AG04450 (cell line): ENCODE results near the gene ASPHD1. TPM values are rescaled to one million over a fixed set of nuclear protein-coding genes. Genes with fewer than 3 reads are reported as not detected.
A peak's percentile ranks its signal among the peaks of the same experiment; 100 is the strongest.

ENCODE experiments used
- CTCF ChIA-PET: fragments of 300-600, 350-600 bp; formaldehyde crosslinking; extraction: SDS; loops from one replicate; lab custom pipeline; 2022; ENCODE audit warnings: antibody characterized with exemption, inconsistent platforms; lab: Charles Lee
- POLR2A ChIA-PET: fragments of 350-600 bp; formaldehyde crosslinking; extraction: SDS; loops from one replicate; lab custom pipeline; 2021; ENCODE audit warnings: antibody characterized with exemption, inconsistent platforms; lab: Yijun Ruan, JAX
- DNase-seq: peaks from one replicate; pipeline ENCODE4 v3.0.0-alpha.2; 2011; ENCODE audit warnings: low read depth, low spot score
- H3K27ac ChIP-seq: one replicate; pipeline ENCODE4 v1.5.1; 2012; ENCODE audit warnings: low read depth, low read length, control low read depth
- H3K27me3 ChIP-seq: one replicate; pipeline ENCODE4 v1.6.0; 2012; ENCODE audit warnings: low read length; ENCODE audit not compliant: control insufficient read depth, insufficient read depth
- H3K4me3 ChIP-seq: 2 replicates; pipeline ENCODE4 v1.5.1; 2011; ENCODE audit warnings: mild to moderate bottlenecking, low read depth, low read length, control low read depth
- H3K9me3 ChIP-seq: 2 replicates; pipeline ENCODE4 v1.5.1; 2012; ENCODE audit warnings: low read length; ENCODE audit not compliant: control insufficient read depth, insufficient read depth
- polyA plus RNA-seq: library from polyadenylated mRNA; depleted of rRNA; stranded (reverse); fragments of >200 nt; gene quantifications from 2 replicates; pipeline ENCODE4 v1.2.3, GENCODE V29; 2011
- TF ChIP-seq, protein P1 (sequence below): IDR thresholded peaks from 2 replicates; pipeline ENCODE4 v1.5.1; 2011; ENCODE audit warnings: low read depth, low read length, control low read depth, inconsistent platforms

Gene ASPHD1
- polyA plus RNA-seq, 1 experiment: 3.5 TPM

DNA sequence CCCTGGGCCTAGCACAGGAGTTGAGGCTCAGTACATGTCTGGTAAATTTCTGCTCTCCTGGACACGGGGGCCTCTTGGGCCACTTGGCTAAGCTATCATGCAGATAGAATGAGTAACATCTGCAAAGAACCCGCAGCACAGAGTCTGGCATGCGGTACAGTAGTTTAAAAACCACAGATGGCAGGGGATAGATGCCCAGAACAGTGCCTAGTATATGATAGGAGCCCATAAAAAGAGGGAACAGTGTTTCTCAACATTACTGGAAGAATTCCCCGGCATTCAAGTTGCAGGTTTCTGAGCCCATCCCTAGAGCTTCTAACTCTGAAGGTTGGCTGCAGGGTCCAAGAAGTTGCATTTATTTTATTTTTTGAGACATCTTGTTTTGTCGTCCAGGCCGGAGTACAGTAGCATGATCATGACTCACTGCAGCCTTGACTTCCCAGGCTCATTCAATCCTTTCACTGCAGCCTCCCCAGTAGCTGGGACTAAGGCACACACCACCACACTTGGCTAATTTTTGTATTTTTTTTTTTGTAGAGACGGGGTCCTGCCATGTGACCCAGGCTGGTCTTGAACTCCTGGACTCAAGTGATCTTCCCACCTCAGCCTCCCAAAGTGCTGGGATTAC, 43.0 kb upstream of the ASPHD1 start:
- H3K27me3 ChIP-seq: no peaks in the 10 kb centered on the region
- no peaks in the 10 kb centered on the region; the same call in 1 of the 2 replicates for H3K9me3 ChIP-seq
- no peak overlapping the region for H3K4me3 ChIP-seq
- CTCF ChIA-PET: interaction anchor here (0.6 to 3.3 kb wide), 2 partner anchors 9 to 258 kb away, joined by 5 to 30 read pairs; no protein-coding TSS in a partner anchor
- POLR2A ChIA-PET: interaction anchor here (0.8 to 1.0 kb wide), 3 partner anchors 10 to 32 kb away, joined by 3 to 6 read pairs (median 5); no protein-coding TSS in a partner anchor
- DNase-seq: no peak
- TF ChIP-seq, protein P1, sequence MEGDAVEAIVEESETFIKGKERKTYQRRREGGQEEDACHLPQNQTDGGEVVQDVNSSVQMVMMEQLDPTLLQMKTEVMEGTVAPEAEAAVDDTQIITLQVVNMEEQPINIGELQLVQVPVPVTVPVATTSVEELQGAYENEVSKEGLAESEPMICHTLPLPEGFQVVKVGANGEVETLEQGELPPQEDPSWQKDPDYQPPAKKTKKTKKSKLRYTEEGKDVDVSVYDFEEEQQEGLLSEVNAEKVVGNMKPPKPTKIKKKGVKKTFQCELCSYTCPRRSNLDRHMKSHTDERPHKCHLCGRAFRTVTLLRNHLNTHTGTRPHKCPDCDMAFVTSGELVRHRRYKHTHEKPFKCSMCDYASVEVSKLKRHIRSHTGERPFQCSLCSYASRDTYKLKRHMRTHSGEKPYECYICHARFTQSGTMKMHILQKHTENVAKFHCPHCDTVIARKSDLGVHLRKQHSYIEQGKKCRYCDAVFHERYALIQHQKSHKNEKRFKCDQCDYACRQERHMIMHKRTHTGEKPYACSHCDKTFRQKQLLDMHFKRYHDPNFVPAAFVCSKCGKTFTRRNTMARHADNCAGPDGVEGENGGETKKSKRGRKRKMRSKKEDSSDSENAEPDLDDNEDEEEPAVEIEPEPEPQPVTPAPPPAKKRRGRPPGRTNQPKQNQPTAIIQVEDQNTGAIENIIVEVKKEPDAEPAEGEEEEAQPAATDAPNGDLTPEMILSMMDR: no peak
- H3K27ac ChIP-seq: peak overlapping the region; percentile 47

DNA sequence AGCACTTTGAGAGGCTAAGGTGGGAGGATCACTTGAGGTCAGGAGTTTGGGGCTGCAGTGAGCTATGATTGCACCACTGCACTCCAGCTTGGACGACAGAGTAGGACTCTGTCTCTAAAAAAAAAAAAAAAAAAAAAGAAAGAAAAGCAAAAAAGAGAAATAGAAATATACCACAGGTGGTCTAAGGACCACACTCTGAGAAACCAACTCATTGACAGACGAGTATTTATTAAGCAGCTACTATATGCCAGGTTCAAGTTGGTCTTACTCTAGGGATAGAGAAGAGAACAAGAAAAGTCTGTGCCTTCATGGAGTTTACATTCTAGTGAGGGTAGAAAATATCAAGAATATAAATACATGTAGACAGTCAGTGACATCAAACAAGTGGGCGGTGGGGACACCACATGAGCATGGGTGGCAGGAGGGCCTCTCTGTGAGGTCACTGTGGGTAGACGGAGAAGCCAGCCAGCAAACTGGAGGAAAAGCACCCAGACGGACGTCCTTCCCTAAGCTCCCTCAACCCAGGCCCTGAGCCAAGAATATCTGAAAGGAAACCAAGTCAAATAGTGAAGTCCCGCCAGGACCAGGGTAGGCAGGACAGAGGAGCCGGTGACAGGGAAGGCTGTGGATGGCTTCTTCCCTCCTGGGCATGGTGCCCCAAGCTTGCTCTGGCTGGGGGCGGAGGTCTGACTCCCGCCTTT, 42.0 kb upstream of the ASPHD1 start:
- TF ChIP-seq, protein P1: no peak

DNA sequence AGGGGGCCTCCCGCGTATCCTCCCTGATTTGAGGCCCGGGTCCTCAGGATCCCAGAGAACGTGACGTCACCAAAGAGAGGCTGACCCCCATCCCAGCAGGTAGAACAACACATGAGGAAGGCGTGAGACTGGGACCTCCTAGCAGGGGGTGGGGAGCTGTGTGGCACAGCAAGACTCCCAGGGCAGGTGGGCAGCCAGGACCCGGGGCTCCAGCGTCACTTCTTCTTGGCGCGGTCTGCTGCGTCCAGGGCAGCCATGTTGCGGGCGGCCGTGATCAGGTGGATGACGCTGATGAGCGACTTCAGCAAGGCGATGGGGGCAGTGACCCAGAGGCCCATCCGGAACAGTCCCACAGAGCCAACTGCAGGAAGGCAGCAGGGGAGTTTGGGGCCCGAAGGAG, 41.3 kb upstream of the ASPHD1 start:
- Histone ChIP-seq H3K27me3 (no peaks in the 10 kb centered on the region), H3K27ac (no peak overlapping the region), H3K4me3 (no peak overlapping the region), H3K9me3 (no peaks in the 10 kb centered on the region; the same call in 1 of the 2 replicates)
- TF ChIP-seq, protein P1: no peak
- CTCF ChIA-PET: interaction anchor here (1.0 to 3.3 kb wide), 2 partner anchors 10 to 19 kb away, joined by 3 to 30 read pairs; no protein-coding TSS in a partner anchor
- POLR2A ChIA-PET: no interaction called here
- no peak for DNase-seq

More for the DNA sequence above, 42.0 kb upstream of the ASPHD1 start:
- no peak overlapping the region for H3K4me3 ChIP-seq
- no peak for DNase-seq
- ChIA-PET POLR2A (interaction anchor here (1.0 kb wide), 1 partner anchor 11 kb away, joined by 5 read pairs; no protein-coding TSS in a partner anchor), CTCF (interaction anchor here (1.0 to 3.3 kb wide), 2 partner anchors 10 to 19 kb away, joined by 3 to 30 read pairs; no protein-coding TSS in a partner anchor)
- no peaks in the 10 kb centered on the region; the same call in 1 of the 2 replicates for H3K9me3 ChIP-seq
- H3K27me3 ChIP-seq: no peaks in the 10 kb centered on the region
- H3K27ac ChIP-seq: no peak overlapping the region

DNA sequence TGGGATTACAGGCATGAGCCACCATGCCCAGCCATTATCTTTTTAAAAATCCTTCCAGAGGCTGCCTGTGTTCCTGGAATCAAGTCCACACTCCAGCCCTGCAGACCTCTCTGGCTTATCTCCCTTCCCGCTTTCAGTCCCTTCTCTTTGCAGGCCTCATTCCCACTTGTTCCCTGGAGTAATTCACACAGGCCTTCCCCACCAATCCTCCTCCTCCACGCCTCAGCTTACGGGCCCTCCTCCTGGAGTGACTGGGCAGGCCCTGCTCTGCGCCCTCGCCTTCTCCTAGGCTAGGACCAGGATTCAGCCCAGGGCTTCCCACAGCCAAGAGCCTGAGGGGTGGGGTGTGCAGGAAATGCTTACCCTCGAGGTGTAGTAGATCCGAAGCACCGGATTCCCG, 40.1 kb upstream of the ASPHD1 start:
- no peak overlapping the region for H3K27ac ChIP-seq
- no peak for DNase-seq
- H3K9me3 ChIP-seq: no peaks in the 10 kb centered on the region; the same call in 1 of the 2 replicates
- no peak overlapping the region for H3K4me3 ChIP-seq
- H3K27me3 ChIP-seq: no peaks in the 10 kb centered on the region
- ChIA-PET POLR2A (no interaction called here), CTCF (interaction anchor here (1.1 kb wide), 1 partner anchor 12 kb away, joined by 4 read pairs; no protein-coding TSS in a partner anchor)
- TF ChIP-seq, protein P1: no peak
